H1 (cell line): ENCODE results near the gene PINLYP. TPM values are rescaled to one million over a fixed set of nuclear protein-coding genes. Genes with fewer than 3 reads are reported as not detected.
"Not testable (repeated sequence)": the region's sequence is repeated elsewhere in the genome, so short reads cannot be mapped to it uniquely, and the experiment has no call there.

Experiments used
- CTCF ChIA-PET: fragments of 300-600 bp; sonication (Branson Sonifier 250); formaldehyde crosslinking; loops from one replicate; lab custom pipeline; 2021; ENCODE audit not compliant: partially characterized antibody; lab: Charles Lee
- POLR2A ChIA-PET: fragments of 300-600 bp; sonication (Branson Sonifier 250); formaldehyde crosslinking; loops from one replicate; lab custom pipeline; 2021; ENCODE audit warnings: inconsistent platforms; ENCODE audit not compliant: partially characterized antibody; lab: Charles Lee
- DNase-seq, 2 experiments: peaks; one replicate each; pipeline versions ENCODE4 v3.0.0 to v3.0.0-alpha.2; 2010 to 2022; ENCODE audit warnings: low spot score in 2 of 2, low read depth in 1 of 2, mixed read lengths in 1 of 2
- FAIRE-seq: peaks from 2 replicates; lab custom pipeline; 2011; peaks lifted over from hg19 to GRCh38; lab: Jason Lieb, UNC
- H2AFZ ChIP-seq: 2 replicates; pipeline ENCODE4 v1.8.1; 2012; ENCODE audit warnings: low read length, inconsistent platforms
- H2AK5ac ChIP-seq: 2 replicates; pipeline ENCODE4 v1.6.1; 2013; ENCODE audit warnings: low read depth, low read length
- H2BK120ac ChIP-seq: replicated peaks from 2 replicates; pipeline ENCODE3; 2013; ENCODE audit warnings: low read depth, low read length, inconsistent platforms
- H2BK12ac ChIP-seq: 2 replicates; pipeline ENCODE4 v1.6.1; 2013; ENCODE audit warnings: low read depth, low read length
- H2BK15ac ChIP-seq: 2 replicates; pipeline ENCODE4 v1.6.1; 2013; ENCODE audit warnings: low read length
- H2BK20ac ChIP-seq: 2 replicates; pipeline ENCODE4 v1.6.1; 2013; ENCODE audit warnings: low read length
- H2BK5ac ChIP-seq: 2 replicates; pipeline ENCODE4 v1.6.1; 2013; ENCODE audit warnings: low read depth, low read length
- H3K14ac ChIP-seq: 2 replicates; pipeline ENCODE4 v1.6.1; 2013; ENCODE audit warnings: inconsistent platforms; ENCODE audit not compliant: insufficient read length
- H3K18ac ChIP-seq: 2 replicates; pipeline ENCODE4 v1.6.1; 2013; ENCODE audit warnings: low read length; ENCODE audit errors: extremely low read depth
- H3K23ac ChIP-seq: 2 replicates; pipeline ENCODE4 v1.6.1; 2013; ENCODE audit warnings: inconsistent platforms; ENCODE audit not compliant: insufficient read length
- H3K23me2 ChIP-seq: 2 replicates; pipeline ENCODE4 v1.6.1; 2013; ENCODE audit warnings: low read depth, low read length
- H3K27ac ChIP-seq: 2 replicates; pipeline ENCODE4 v1.6.1; 2011; ENCODE audit warnings: low read depth, low read length, inconsistent platforms
- H3K27me3 ChIP-seq, 4 experiments: replicated peaks in 1 of 4; 1 replicate in 1 of 4; 2 replicates in 3 of 4; pipeline versions ENCODE4 v1.6.1 to v1.8.1; 2011 to 2013; ENCODE audit warnings: low read length in 3 of 4, mild to moderate bottlenecking in 3 of 4, inconsistent platforms in 2 of 4, mixed read lengths in 2 of 4, moderate library complexity in 1 of 4; ENCODE audit not compliant: control insufficient read depth in 3 of 4, insufficient read depth in 3 of 4; ENCODE audit errors: extremely low read depth in 1 of 4
- H3K36me3 ChIP-seq, 4 experiments: 2 replicates each; pipeline versions ENCODE4 v1.6.1 to v1.8.1; 2011 to 2013; ENCODE audit warnings: mild to moderate bottlenecking in 4 of 4, low read length in 3 of 4, moderate library complexity in 2 of 4, control low read depth in 1 of 4, inconsistent platforms in 1 of 4; ENCODE audit not compliant: insufficient read depth in 4 of 4, control insufficient read depth in 2 of 4
- H3K4ac ChIP-seq: replicated peaks from 2 replicates; pipeline ENCODE3; 2013; ENCODE audit warnings: low read length, low read depth, mixed read lengths, inconsistent platforms; ENCODE audit not compliant: insufficient read length
- H3K4me1 ChIP-seq, 4 experiments: replicated peaks in 1 of 4; 1 replicate in 1 of 4; 2 replicates in 3 of 4; pipeline versions ENCODE4 v1.6.1 to v1.8.1; 2011 to 2013; ENCODE audit warnings: low read length in 3 of 4, inconsistent platforms in 2 of 4, mixed read lengths in 1 of 4; ENCODE audit not compliant: insufficient read depth in 4 of 4, control insufficient read depth in 3 of 4
- H3K4me2 ChIP-seq, 2 experiments: 2 replicates each; pipeline versions ENCODE4 v1.6.1 to v1.8.1; 2011 to 2013; ENCODE audit warnings: low read depth in 2 of 2, low read length in 2 of 2, control low read depth in 1 of 2, inconsistent platforms in 1 of 2, mild to moderate bottlenecking in 1 of 2; ENCODE audit not compliant: insufficient read depth in 1 of 2
- H3K4me3 ChIP-seq, 4 experiments: fragments of 200-600, 300-600 bp in 1 of 4; sonication (generic), shearing (Covaris generic), sonication (Bioruptor Twin) in 1 of 4; 2 replicates each; pipeline versions ENCODE4 v1.5.1 to v1.8.1; 2011 to 2016; ENCODE audit warnings: low read length in 4 of 4, low read depth in 3 of 4, control low read depth in 2 of 4, inconsistent platforms in 2 of 4, mild to moderate bottlenecking in 2 of 4, mixed read lengths in 1 of 4, moderate library complexity in 1 of 4; ENCODE audit not compliant: insufficient read depth in 2 of 4; ENCODE audit errors: extremely low read depth in 1 of 4
- H3K56ac ChIP-seq: replicated peaks from 2 replicates; pipeline ENCODE3; 2013; ENCODE audit warnings: low read depth, mild to moderate bottlenecking, mixed read lengths, low read length, inconsistent platforms; ENCODE audit not compliant: insufficient read length
- H3K79me1 ChIP-seq: 2 replicates; pipeline ENCODE4 v1.6.1; 2013; ENCODE audit warnings: low read depth, low read length, control low read depth
- H3K79me2 ChIP-seq, 2 experiments: 2 replicates each; pipeline versions ENCODE4 v1.6.1 to v1.8.1; 2012 to 2013; ENCODE audit warnings: low read length in 2 of 2, mild to moderate bottlenecking in 2 of 2, inconsistent platforms in 1 of 2; ENCODE audit not compliant: insufficient read depth in 2 of 2, control insufficient read depth in 1 of 2
- H3K9ac ChIP-seq, 4 experiments: replicated peaks in 1 of 4; 1 replicate in 1 of 4; 2 replicates in 3 of 4; pipeline versions ENCODE4 v1.6.1 to v1.8.1; 2011 to 2013; ENCODE audit warnings: low read depth in 3 of 4, low read length in 3 of 4, control low read depth in 2 of 4, mild to moderate bottlenecking in 2 of 4, moderate library complexity in 2 of 4, inconsistent platforms in 1 of 4; ENCODE audit errors: extremely low read depth in 1 of 4
- H3K9me3 ChIP-seq, 2 experiments: 2 replicates each; pipeline versions ENCODE4 v1.6.1 to v1.8.1; 2012 to 2013; ENCODE audit warnings: mild to moderate bottlenecking in 2 of 2, moderate library complexity in 2 of 2, control low read depth in 1 of 2, inconsistent platforms in 1 of 2, low read depth in 1 of 2, low read length in 1 of 2, mixed read lengths in 1 of 2; ENCODE audit not compliant: insufficient read depth in 2 of 2
- H4K20me1 ChIP-seq, 2 experiments: replicated peaks in 1 of 2; 2 replicates each; pipeline versions ENCODE3 to v1.8.1; 2011 to 2013; ENCODE audit warnings: inconsistent platforms in 2 of 2, low read length in 2 of 2, mild to moderate bottlenecking in 1 of 2; ENCODE audit not compliant: insufficient read depth in 2 of 2, control insufficient read depth in 1 of 2
- H4K5ac ChIP-seq: 2 replicates; pipeline ENCODE4 v1.6.1; 2013; ENCODE audit warnings: low read length, low read depth, mixed read lengths, inconsistent platforms; ENCODE audit not compliant: insufficient read length
- H4K8ac ChIP-seq: 2 replicates; pipeline ENCODE4 v1.8.0; 2013; ENCODE audit warnings: mild to moderate bottlenecking, moderate library complexity, low read length, inconsistent platforms; ENCODE audit not compliant: insufficient read depth; ENCODE audit errors: extremely low read depth
- H4K91ac ChIP-seq: replicated peaks from 2 replicates; pipeline ENCODE3; 2013; ENCODE audit warnings: low read length, mixed read lengths, inconsistent platforms; ENCODE audit not compliant: insufficient read length
- ATF2 ChIP-seq: IDR thresholded peaks from 2 replicates; pipeline ENCODE4 v1.6.1; 2012; ENCODE audit warnings: low read length, inconsistent platforms
- CTCF ChIP-seq, 3 experiments: IDR thresholded peaks; 1 replicate in 2 of 3; 2 replicates in 1 of 3; pipeline versions ENCODE4 v1.5.1 to v1.6.1; 2011; ENCODE audit warnings: low read length in 3 of 3, mild to moderate bottlenecking in 3 of 3, inconsistent platforms in 2 of 3, low read depth in 1 of 3, moderate library complexity in 1 of 3; ENCODE audit not compliant: insufficient read depth in 1 of 3; ENCODE audit errors: control extremely low read depth in 1 of 3
- FOSL1 ChIP-seq: IDR thresholded peaks from 2 replicates; pipeline ENCODE4 v1.6.1; 2011; ENCODE audit warnings: mild to moderate bottlenecking, low read depth, low read length, moderate library complexity; ENCODE audit not compliant: insufficient read depth
- WGBS, 2 experiments: shearing (Covaris generic) in 1 of 2; methylation state at CpG; one replicate each; pipeline versions ENCODE4 v1.1.6 to v1.1.7; 2013 to 2015; ENCODE audit warnings: low lambda C conversion rate in 2 of 2, mixed read lengths in 2 of 2, inconsistent platforms in 1 of 2, low coverage in 1 of 2, missing lambda C conversion rate in 1 of 2; ENCODE audit not compliant: insufficient replicate concordance in 2 of 2, insufficient coverage in 1 of 2, insufficient read length in 1 of 2; ENCODE audit errors: extremely low coverage in 1 of 2, missing lambda C conversion rate in 1 of 2; 5-methylcytosine and 5-hydroxymethylcytosine counted together
- polyA plus RNA-seq, 7 experiments: library from polyadenylated mRNA; depleted of rRNA in 3 of 7; stranded (reverse) in 5 of 7; unstranded in 2 of 7; fragments of >200 nt in 5 of 7; fragments of 200-250 nt in 2 of 7; gene quantifications; 1 replicate in 5 of 7; 2 replicates in 1 of 7; 4 replicates in 1 of 7; pipeline versions ENCODE4 v1.2.1 to v1.2.3, GENCODE V29; 2011 to 2013; ENCODE audit warnings: missing spikeins in 2 of 7, mixed read lengths in 2 of 7
- total RNA-seq: library from RNA; stranded (reverse); fragmentation: NEBNext Ultra II Directional; extraction: Animal tissue kit (Norgen Biotek cat#: 25700); gene quantifications from 2 replicates; pipeline ENCODE4 v1.2.1, GENCODE V29; 2021

Gene PINLYP
- total and polyA plus RNA-seq, 2 of the 8 experiments (the other 6 are each of a cell fraction or from before 2014, with no cell fraction given) = 7.5 to 31.3 TPM

DNA sequence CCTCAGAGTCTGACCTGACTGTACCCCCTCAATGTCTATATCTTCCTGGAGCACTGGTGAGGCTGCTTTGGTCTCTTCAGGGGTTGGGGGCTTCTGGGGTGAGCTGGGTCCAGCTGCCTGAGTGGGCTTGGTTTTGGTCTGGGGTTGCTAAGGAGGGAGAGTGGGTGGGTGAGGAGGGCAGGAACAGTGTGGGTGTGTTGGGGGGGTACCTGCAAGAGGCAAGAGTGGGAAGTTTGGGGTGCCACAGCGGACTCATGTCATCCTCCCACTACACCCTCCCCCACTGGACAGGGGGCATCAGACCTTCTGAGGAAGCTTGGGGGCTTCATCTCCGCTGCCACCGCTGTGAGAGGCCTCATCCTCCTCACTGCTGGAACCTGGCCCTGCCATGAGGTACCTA lies 29.0 kb upstream of the PINLYP start (continued):
- no peak for TF ChIP-seq ATF2
- TF ChIP-seq FOSL1 = no peak
- no peak for TF ChIP-seq CTCF (IDR thresholded peaks at IDR 0.05; ENCODE audit: control extremely low read depth in 1 of 3, insufficient read depth in 1 of 3, low read depth in 1 of 3, low read length in 3 of 3)
- TF ChIP-seq, all 59 proteins: peak for 0

DNA sequence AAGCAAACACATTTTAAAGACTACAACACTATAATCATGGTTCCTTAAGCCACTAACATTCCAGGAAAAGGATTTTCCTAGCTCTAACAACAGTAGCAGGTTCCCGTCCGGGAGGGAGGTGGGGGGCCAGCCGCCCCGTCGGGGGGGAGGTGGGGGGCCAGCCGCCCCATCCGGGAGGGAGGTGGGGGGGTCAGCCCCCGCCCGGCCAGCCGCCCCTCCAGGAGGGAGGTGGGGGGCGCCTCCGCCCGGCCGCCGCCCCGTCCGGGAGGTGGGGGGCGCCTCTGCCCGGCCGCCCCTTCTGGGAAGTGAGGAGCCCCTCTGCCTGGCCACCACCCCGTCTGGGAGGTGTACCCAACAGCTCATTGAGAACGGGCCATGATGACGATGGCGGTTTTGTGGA lies 27.7 kb upstream of the PINLYP start:
- H4K20me1 ChIP-seq, H3K4me2 ChIP-seq, H2AK5ac ChIP-seq, H3K27me3 ChIP-seq, H3K4me3 ChIP-seq, H2BK20ac ChIP-seq, H4K5ac ChIP-seq, H2BK15ac ChIP-seq, H3K79me1 ChIP-seq, H3K79me2 ChIP-seq, H2BK12ac ChIP-seq, H3K14ac ChIP-seq, H3K18ac ChIP-seq, H3K9me3 ChIP-seq, H2BK120ac ChIP-seq, H3K27ac ChIP-seq, H3K4ac ChIP-seq, H2BK5ac ChIP-seq, CTCF ChIA-PET, H3K4me1 ChIP-seq, H4K8ac ChIP-seq, H2AFZ ChIP-seq, DNase-seq, H3K23ac ChIP-seq, H4K91ac ChIP-seq, H3K9ac ChIP-seq, H3K23me2 ChIP-seq, H3K56ac ChIP-seq, FAIRE-seq: not testable (repeated sequence)
- POLR2A ChIA-PET = interaction anchor here (0.5 kb wide), 1 partner anchor 100 kb away, joined by 3 read pairs; no protein-coding TSS in a partner anchor
- 100% methylated on average over 2 of the region's 24 CpGs; no CpG with 5 or more reads in 1 of the 2 experiments for WGBS, 2 experiments
- H3K36me3 ChIP-seq = peaks cover 8 to 34% (median 24%) of the 10 kb centered on the region in 4 experiments; a peak in 5 of 8 replicates
